ENCODE data around the gene CHMP3.
A peak's percentile ranks its signal among the peaks of the same experiment; 100 is the strongest.
"Not testable (repeated sequence)": the region's sequence is repeated elsewhere in the genome, so short reads cannot be mapped to it uniquely, and the experiment has no call there.

CHMP3 gene

GRCh38 chr2:86562922-86563649 lies at the start of gene CHMP3:
Gene CHMP3 (minus strand): TSS chr2:86563443. CDS start chr2:86563348, 95 bp downstream.
- DNase-seq: peak; percentile 98

GRCh38 chr2:86610871-86611270 lies 47.6 kb upstream of the CHMP3 start:
- no peak for DNase-seq

- no peak for DNase-seq
These were observed 45.7 kb upstream of the CHMP3 start for GRCh38 chr2:86608832-86609410.

- DNase-seq: no peak
These were observed 40.7 kb upstream of the CHMP3 start for GRCh38 chr2:86603905-86604304.

GRCh38 chr2:86598966-86599365 lies 35.7 kb upstream of the CHMP3 start:
- DNase-seq: no peak

GRCh38 chr2:86596118-86596517 lies 32.9 kb upstream of the CHMP3 start:
- DNase-seq: no peak

GRCh38 chr2:86593266-86593665 lies 30.0 kb upstream of the CHMP3 start:
- DNase-seq: no peak

- no peak for DNase-seq
These were observed 29.4 kb upstream of the CHMP3 start for GRCh38 chr2:86592547-86593230.

- DNase-seq: not testable (repeated sequence)
These were observed 26.5 kb upstream of the CHMP3 start for GRCh38 chr2:86589701-86590100.

- DNase-seq: no peak
These were observed 21.1 kb upstream of the CHMP3 start for GRCh38 chr2:86584151-86584913.

- DNase-seq: no peak
These were observed 17.3 kb upstream of the CHMP3 start for GRCh38 chr2:86580560-86580959.

GRCh38 chr2:86577817-86578456 lies 14.7 kb upstream of the CHMP3 start:
- no peak for DNase-seq

GRCh38 chr2:86570059-86570458 lies 6.8 kb upstream of the CHMP3 start:
- DNase-seq: no peak

- no peak for DNase-seq
These were observed 3.6 kb upstream of the CHMP3 start for GRCh38 chr2:86566821-86567190.

- no peak for DNase-seq
These were observed 3.0 kb upstream of the CHMP3 start for GRCh38 chr2:86566158-86566820.

- DNase-seq: no peak
These were observed 413 bp upstream of the CHMP3 start for GRCh38 chr2:86563650-86564061.

- DNase-seq: no peak
These were observed 740 bp downstream of the CHMP3 start for GRCh38 chr2:86562485-86562921.

GRCh38 chr2:86557836-86558235 lies 5.4 kb downstream of the CHMP3 start:
- no peak for DNase-seq

- DNase-seq: no peak
These were observed 6.7 kb downstream of the CHMP3 start for GRCh38 chr2:86556508-86556907.

- DNase-seq: no peak
These were observed 10.4 kb downstream of the CHMP3 start for GRCh38 chr2:86552889-86553288.

GRCh38 chr2:86549963-86550725 lies 13.1 kb downstream of the CHMP3 start:
- DNase-seq: not testable (repeated sequence)
